Chondrocyte (in vitro differentiated cells): ENCODE data around the gene ASXL1. TPM values are rescaled to one million over a fixed set of nuclear protein-coding genes. Genes with fewer than 3 reads are reported as not detected.

Experiments used
- DNase-seq: peaks from one replicate; pipeline ENCODE4 v3.0.0; 2021; ENCODE audit warnings: mixed read lengths, low spot score
- H3K27ac Mint-ChIP-seq: one replicate; pipeline ENCODE4 v1.8.0; 2021; ENCODE audit warnings: mild to moderate bottlenecking, moderate library complexity, mixed read lengths; ENCODE audit not compliant: unreplicated experiment
- H3K27me3 Mint-ChIP-seq: 2 replicates; pipeline ENCODE4 v1.8.0; 2021; ENCODE audit warnings: low read depth, mixed read lengths
- H3K36me3 Mint-ChIP-seq: 2 replicates; pipeline ENCODE4 v1.8.0; 2021; ENCODE audit warnings: low read depth, mixed read lengths
- H3K4me1 Mint-ChIP-seq: 2 replicates; pipeline ENCODE4 v1.8.0; 2021; ENCODE audit warnings: low read depth, mild to moderate bottlenecking, mixed read lengths
- H3K4me3 Mint-ChIP-seq: one replicate; pipeline ENCODE4 v1.8.0; 2021; ENCODE audit warnings: mild to moderate bottlenecking, moderate library complexity, mixed read lengths; ENCODE audit not compliant: unreplicated experiment
- H3K9me3 Mint-ChIP-seq: 2 replicates; pipeline ENCODE4 v1.8.0; 2021; ENCODE audit warnings: low read depth, mixed read lengths
- total RNA-seq: library from RNA; stranded (reverse); gene quantifications from 3 replicates; pipeline ENCODE4 v1.2.1, GENCODE V29; 2021
- TF ChIP-seq, protein P1 (sequence below): fragments of 200-600 bp; sonication (generic); IDR thresholded peaks from 2 replicates; pipeline ENCODE4 v1.5.0; 2021; ENCODE audit warnings: antibody characterized with exemption, mild to moderate bottlenecking, moderate library complexity

Gene ASXL1
- total RNA-seq, 1 donor from 2014 or later = 92.6 TPM

DNA sequence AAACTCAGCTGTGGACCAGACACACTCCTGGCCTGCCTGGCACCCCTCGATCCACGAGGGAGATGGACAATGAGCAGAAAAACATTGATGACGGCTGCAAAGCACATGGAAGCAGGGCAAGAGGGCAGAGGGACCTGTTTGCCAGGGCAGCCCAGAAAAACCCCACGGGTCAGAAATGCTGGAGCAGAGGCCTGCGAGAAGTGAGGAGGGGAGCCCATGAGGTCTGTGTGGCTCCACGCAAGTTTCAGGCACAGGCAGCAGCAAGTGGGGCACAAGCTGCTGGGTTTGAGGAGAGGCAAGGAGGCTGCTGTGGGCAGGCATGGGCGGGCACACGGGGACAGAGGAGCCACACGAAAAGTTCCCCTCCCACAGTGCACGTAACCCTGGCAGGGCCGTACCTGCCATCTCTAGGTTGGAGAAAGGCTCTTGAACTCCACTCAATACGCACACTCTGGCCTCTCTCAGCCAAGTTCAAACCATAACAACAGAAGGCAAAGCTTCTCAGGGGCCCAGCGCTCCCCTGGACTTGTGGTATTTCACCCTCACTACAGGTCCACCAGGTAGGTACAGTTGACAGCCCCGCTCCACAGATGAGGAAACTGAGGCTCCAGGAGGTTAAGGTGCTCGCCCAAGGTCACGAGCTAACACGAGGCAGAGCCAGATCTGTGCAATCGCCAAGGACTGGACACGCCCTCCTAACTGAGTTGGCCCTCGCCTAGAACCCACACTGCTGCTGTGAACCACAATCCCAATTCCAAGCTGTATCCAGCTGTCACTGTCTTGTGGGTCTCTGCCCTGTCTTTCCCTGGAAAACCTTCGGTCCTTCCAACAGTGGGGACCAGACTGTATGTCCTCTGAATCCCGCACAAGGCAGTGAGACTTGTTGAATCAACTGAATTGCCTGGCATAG, 118.8 kb downstream of the ASXL1 start:
- no peak overlapping the region for H3K4me3 Mint-ChIP-seq
- DNase-seq = peak; percentile 64
- TF ChIP-seq, protein P1, sequence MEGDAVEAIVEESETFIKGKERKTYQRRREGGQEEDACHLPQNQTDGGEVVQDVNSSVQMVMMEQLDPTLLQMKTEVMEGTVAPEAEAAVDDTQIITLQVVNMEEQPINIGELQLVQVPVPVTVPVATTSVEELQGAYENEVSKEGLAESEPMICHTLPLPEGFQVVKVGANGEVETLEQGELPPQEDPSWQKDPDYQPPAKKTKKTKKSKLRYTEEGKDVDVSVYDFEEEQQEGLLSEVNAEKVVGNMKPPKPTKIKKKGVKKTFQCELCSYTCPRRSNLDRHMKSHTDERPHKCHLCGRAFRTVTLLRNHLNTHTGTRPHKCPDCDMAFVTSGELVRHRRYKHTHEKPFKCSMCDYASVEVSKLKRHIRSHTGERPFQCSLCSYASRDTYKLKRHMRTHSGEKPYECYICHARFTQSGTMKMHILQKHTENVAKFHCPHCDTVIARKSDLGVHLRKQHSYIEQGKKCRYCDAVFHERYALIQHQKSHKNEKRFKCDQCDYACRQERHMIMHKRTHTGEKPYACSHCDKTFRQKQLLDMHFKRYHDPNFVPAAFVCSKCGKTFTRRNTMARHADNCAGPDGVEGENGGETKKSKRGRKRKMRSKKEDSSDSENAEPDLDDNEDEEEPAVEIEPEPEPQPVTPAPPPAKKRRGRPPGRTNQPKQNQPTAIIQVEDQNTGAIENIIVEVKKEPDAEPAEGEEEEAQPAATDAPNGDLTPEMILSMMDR = no peak
- H3K27ac Mint-ChIP-seq = peak overlapping the region; percentile 95
- no peaks in the 10 kb centered on the region for H3K9me3 Mint-ChIP-seq
- H3K27me3 Mint-ChIP-seq = no peaks in the 10 kb centered on the region
- peaks cover 77% of the 10 kb centered on the region for H3K4me1 Mint-ChIP-seq
- H3K36me3 Mint-ChIP-seq = no peaks in the 10 kb centered on the region

DNA sequence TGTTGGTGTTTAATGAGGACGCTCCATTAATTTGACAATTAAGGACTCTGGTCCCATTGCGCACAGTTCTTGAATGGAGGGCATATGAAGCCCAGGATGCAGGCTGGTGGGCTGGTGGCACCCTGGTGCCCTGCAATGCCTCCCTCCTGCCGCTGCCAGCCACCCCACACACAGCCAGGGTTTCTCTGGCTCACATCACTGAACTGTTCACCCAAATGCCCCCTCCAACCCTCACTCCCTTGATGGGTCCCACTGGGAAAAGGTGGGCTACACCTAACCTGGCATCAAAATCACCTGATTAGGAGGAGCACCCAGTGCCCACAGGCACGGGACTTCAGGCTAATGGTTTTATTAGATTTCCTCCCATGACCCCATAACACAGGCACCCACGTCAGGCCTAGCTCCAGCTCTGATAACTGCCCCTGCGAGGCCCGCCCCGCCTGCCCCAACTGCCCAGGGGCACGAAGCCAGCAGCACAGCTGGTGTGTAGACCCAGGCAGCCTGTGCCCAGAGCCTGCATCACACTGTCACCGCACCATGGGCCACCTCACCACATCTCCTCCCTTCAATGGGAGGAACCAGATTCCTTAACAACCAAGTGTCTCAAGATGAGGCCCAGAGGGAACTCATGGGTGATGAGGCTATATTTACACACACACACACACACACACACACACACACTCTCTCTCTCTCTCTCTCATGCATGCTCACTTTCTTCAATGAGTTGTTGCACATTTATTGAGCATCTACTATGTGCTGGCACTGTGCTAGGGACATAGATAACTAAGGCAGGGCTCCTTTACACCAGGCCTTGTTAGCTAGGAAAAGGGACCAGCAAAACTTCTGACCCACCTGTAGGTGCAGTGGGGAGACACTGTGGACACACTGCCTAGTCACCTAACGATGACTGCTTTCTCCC, 119.7 kb downstream of the ASXL1 start:
- Mint-ChIP-seq H3K4me1 (peaks cover 78% of the 10 kb centered on the region), H3K27ac (no peak overlapping the region), H3K4me3 (no peak overlapping the region), H3K27me3 (no peaks in the 10 kb centered on the region), H3K9me3 (no peaks in the 10 kb centered on the region), H3K36me3 (no peaks in the 10 kb centered on the region)
- peak; percentile 78 for DNase-seq
- TF ChIP-seq, protein P1 = no peak

DNA sequence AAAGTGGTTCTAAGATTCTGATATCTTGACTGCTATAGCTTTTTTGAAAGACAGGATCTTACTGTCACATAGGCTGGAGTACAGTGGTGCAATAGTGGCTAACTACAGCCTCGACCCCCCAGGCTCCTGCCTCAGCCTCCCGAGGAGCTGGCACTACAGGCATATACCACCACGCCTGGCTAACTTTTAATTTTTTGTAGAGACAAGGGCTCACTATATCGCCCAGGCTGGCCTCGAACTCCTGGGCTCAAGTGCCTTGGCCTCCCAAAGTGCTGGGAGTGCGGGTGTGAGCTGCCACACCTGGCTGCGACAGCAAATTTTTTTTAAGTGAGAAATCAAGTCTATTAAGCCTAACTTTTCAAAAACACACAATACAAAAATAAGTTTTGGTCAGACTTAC, 120.4 kb downstream of the ASXL1 start:
- Mint-ChIP-seq H3K36me3 (no peaks in the 10 kb centered on the region), H3K4me1 (peaks cover 74% of the 10 kb centered on the region), H3K9me3 (no peaks in the 10 kb centered on the region), H3K27me3 (no peaks in the 10 kb centered on the region), H3K27ac (no peak overlapping the region), H3K4me3 (no peak overlapping the region)
- TF ChIP-seq, protein P1 = no peak
- DNase-seq = peak; percentile 28

DNA sequence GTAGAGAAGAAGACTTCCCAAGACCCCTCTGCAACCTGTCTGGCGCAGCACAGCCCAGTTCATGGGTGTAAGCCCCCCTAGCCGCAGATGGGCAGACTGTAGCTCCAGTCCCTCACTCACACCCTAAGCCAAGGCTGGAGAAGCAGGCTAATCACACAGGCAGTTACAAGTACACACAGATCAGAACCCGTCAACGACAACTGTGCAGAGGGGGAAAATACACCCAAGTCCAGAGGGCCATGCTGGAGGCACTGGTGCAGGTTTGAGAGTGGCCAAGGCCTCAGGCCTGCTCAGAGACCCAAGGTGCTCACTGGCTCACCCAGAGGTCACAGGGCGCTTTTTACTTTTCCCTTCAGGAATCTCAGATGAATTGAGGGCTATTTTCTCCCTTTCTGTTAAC, 120.9 kb downstream of the ASXL1 start:
- peak; percentile 48 for DNase-seq
- no peaks in the 10 kb centered on the region for H3K36me3 Mint-ChIP-seq
- H3K27ac Mint-ChIP-seq = no peak overlapping the region
- TF ChIP-seq, protein P1 = no peak
- no peaks in the 10 kb centered on the region for H3K9me3 Mint-ChIP-seq
- H3K4me1 Mint-ChIP-seq = peaks cover 70% of the 10 kb centered on the region
- H3K4me3 Mint-ChIP-seq = no peak overlapping the region
- no peaks in the 10 kb centered on the region for H3K27me3 Mint-ChIP-seq

DNA sequence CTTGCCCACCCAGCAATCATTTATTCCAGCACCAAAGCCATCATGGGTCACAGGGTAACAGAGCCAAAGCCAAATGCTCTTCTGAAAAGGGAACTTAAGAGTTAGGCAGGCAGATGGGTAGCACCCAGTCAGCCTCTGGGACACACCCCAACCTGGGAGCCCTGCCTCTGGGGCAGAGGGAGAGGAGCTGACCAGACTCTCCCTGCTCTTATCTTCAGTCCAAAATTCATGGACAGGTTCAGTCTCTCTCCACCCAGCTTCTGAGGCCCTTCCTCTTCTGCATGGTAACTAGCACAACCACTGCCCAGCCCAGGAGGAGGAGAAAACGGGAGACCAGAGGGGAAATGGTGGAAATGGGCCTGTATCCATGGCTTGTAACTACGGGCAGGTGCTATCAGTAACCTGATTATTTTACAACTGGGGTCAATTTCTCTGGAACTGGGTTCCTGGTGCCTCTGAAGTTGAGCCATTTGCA, 121.6 kb downstream of the ASXL1 start:
- H3K27ac Mint-ChIP-seq = peak overlapping the region; percentile 77
- peak; percentile 39 for DNase-seq
- no peaks in the 10 kb centered on the region for H3K36me3 Mint-ChIP-seq
- TF ChIP-seq, protein P1 = no peak
- H3K27me3 Mint-ChIP-seq = no peaks in the 10 kb centered on the region
- H3K4me3 Mint-ChIP-seq = no peak overlapping the region
- no peaks in the 10 kb centered on the region for H3K9me3 Mint-ChIP-seq
- peaks cover 65% of the 10 kb centered on the region for H3K4me1 Mint-ChIP-seq
